Measurements from ENCODE around the gene CAVIN3.

Gene CAVIN3

GRCh38 chr11:6273188-6273587 lies 47.1 kb downstream of the CAVIN3 start:
- in situ Hi-C loops (cut with MboI; ENCODE audit: low sequenced_read_pairs): no loop called here

- in situ Hi-C loops (cut with MboI; ENCODE audit: low sequenced_read_pairs): no loop called here
Observed at GRCh38 chr11:6271598-6271997, 48.7 kb downstream of the CAVIN3 start.

GRCh38 chr11:6270584-6271246 lies 49.6 kb downstream of the CAVIN3 start:
- in situ Hi-C loops (cut with MboI; ENCODE audit: low sequenced_read_pairs): no loop called here

- in situ Hi-C loops (cut with MboI; ENCODE audit: low sequenced_read_pairs): no loop called here
Observed at GRCh38 chr11:6269994-6270393, 50.3 kb downstream of the CAVIN3 start.
